Muscle of back (tissue), 13 donors: ENCODE results near the gene RTL1. TPM values are rescaled to one million over a fixed set of nuclear protein-coding genes. Genes with fewer than 3 reads are reported as not detected.

Source experiments
- DNase-seq, 3 donors: peaks; one replicate each; pipeline versions ENCODE4 v3.0.0 to v3.0.0-alpha.2; 2013
- long read RNA-seq, 9 donors: transcript quantifications; one replicate each; lab custom pipeline, GENCODE V29; 2026
- polyA plus RNA-seq, 10 donors: library from polyadenylated mRNA; unstranded; fragments of 120-200 nt; gene quantifications; one replicate each; pipeline ENCODE4 v1.2.1, GENCODE V29; 2013; ENCODE audit not compliant: insufficient read length in 10 of 10

RTL1 gene
- 10 to 100 TPM; 22.0 to 53.8 (median 42.3) TPM for polyA plus RNA-seq
- long read RNA-seq, donor 1, full-length matches to known transcripts, result 16 of 32 reads
- long read RNA-seq, donor 1, partial matches to known transcripts, result 16 of 32 reads
- long read RNA-seq, donor 1, other reads (novel, unspliced or antisense), result 0 of 32 reads
- long read RNA-seq, donor 2, full-length matches to known transcripts, result 10 of 10 reads
- long read RNA-seq, donor 2, partial matches to known transcripts, result 0 of 10 reads
- long read RNA-seq, donor 2, other reads (novel, unspliced or antisense), result 0 of 10 reads
- long read RNA-seq, donor 3, result 0 reads
- long read RNA-seq, donor 4, full-length matches to known transcripts, result 13 of 13 reads
- long read RNA-seq, donor 4, partial matches to known transcripts, result 0 of 13 reads
- long read RNA-seq, donor 4, other reads (novel, unspliced or antisense), result 0 of 13 reads
- long read RNA-seq, donor 5, full-length matches to known transcripts, result 30 of 30 reads
- long read RNA-seq, donor 5, partial matches to known transcripts, result 0 of 30 reads
- long read RNA-seq, donor 5, other reads (novel, unspliced or antisense), result 0 of 30 reads
- long read RNA-seq, donor 6, full-length matches to known transcripts, result 17 of 17 reads
- long read RNA-seq, donor 6, partial matches to known transcripts, result 0 of 17 reads
- long read RNA-seq, donor 6, other reads (novel, unspliced or antisense), result 0 of 17 reads
- long read RNA-seq, donor 7, full-length matches to known transcripts, result 18 of 18 reads
- long read RNA-seq, donor 7, partial matches to known transcripts, result 0 of 18 reads
- long read RNA-seq, donor 7, other reads (novel, unspliced or antisense), result 0 of 18 reads
- long read RNA-seq, donor 8, full-length matches to known transcripts, result 6 of 6 reads
- long read RNA-seq, donor 8, partial matches to known transcripts, result 0 of 6 reads
- long read RNA-seq, donor 8, other reads (novel, unspliced or antisense), result 0 of 6 reads
- long read RNA-seq, donor 9, full-length matches to known transcripts, result 5 of 5 reads
- long read RNA-seq, donor 9, partial matches to known transcripts, result 0 of 5 reads
- long read RNA-seq, donor 9, other reads (novel, unspliced or antisense), result 0 of 5 reads

DNA sequence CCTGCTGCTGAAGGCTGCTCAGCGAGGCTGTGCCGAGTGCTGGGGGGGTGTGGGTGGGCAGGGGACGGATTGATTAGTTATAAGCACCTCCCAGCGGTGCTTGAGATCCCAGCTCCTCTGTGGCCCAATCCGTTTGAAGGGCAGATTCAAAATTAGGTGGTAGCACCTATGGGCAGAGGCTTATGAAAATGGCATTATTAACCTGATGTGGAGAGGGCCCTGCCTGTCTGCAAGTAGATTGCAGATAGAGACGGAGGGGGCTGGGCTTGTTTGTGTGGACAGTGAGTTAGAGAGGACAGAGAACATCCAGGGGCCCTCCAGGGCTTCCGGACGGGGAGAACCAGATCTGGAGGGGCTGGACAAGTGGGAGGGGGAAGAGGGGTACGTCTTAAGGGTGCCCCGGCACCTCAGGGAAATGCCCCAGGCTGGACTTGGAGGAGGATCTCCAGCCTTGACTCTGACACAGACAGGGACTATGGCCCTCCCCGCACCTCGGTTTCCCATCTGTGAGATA, at the start of gene RTL1:
Gene RTL1, minus strand, starts transcription at position 51 of the 514 bp plus-strand sequence. CDS start 18,934 bp downstream, outside the sequence.
- no peak for DNase-seq

DNA sequence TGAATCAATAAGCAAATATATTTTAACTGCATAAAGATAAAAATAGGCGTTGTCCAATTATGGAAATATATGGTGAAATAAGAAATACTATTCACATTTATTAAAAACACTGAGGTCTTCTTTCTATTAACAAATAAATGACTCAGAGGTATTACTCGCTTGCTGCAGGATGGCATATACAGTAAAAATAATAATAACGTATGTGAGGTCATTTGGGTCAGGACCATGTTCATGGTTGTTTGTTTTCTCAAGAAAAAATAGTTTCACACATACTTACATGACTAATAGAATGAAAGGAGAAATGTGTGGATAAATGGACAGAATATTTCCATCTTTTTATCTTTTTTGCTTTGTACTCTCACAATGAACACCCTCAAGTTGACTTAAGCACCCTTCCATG, 46.5 kb upstream of the RTL1 start:
- DNase-seq, result no peak

DNA sequence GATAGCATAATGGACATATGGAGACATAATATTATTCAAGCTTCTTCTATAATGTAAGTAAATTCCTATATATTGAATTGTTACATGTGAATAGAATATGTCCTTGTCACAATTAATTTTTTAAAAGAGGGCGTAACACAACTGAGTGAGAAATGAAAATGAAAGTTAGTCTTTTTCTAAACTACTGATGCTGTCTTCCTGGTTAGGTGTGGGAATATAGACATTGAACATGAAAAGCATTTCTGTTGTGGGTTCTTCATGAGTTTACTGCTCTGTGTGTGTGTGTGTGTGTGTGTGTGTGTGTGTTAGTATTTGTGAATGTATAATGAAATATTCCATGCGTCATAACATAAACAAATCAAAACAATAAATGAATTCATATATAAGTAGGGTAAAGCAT, 40.5 kb upstream of the RTL1 start:
- DNase-seq, result no peak

DNA sequence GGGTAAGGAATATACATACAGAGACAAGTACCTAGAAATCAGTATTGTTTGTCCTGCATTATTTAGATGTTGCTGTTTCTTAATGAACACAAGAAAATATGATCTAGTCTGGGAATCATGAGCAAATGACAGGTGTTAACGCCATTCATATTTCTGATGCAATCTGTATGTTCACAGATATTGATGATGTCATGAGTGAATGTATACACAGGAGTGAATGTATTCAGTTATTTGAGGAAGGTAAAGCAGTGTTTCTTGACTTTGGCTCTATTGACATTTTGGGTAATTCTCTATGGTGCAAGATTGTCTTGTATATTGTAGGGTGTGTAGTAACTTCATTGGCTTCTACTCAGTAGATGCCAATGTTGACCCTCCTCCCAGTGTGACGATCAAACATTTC, 26.7 kb upstream of the RTL1 start:
- no peak for DNase-seq

DNA sequence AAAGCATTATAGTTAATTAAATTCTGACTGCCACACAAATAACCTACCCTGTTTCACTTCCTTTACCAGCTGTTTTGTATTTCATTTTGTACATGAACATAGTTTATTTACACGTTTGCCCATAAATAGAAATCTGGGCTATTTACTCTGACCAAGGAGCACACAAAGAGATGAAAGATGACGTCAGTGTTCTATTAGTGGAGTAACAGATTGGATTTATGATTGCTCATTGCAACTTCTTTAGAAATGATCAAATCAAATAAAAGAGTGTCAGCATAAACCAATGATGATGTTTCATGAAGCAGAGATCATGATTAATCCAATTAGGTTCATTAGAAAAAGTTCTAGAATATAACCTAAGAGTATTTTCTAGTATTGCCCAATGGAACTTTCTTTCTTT, 12.0 kb upstream of the RTL1 start:
- DNase-seq, result no peak

DNA sequence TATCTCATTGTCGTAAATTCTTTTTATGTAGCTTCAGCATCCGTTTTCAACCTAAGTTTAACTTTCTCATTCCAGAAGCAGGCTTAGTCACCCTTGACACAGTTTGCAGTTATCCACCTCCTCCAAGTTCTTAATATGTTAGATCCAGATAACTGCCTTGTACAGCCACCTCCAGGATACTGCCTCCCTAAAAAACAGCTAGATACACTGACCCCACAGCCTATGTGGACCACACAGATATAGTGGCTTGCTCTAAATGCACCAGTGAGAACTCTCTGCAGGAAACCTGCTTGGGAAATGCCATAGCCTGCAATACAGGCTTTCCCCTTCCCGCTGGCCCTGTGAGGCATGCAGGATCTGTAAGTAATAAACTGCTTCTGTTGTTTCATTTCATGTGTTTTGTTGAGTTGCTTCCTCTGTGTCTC, 11.1 kb upstream of the RTL1 start:
- DNase-seq, result no peak

DNA sequence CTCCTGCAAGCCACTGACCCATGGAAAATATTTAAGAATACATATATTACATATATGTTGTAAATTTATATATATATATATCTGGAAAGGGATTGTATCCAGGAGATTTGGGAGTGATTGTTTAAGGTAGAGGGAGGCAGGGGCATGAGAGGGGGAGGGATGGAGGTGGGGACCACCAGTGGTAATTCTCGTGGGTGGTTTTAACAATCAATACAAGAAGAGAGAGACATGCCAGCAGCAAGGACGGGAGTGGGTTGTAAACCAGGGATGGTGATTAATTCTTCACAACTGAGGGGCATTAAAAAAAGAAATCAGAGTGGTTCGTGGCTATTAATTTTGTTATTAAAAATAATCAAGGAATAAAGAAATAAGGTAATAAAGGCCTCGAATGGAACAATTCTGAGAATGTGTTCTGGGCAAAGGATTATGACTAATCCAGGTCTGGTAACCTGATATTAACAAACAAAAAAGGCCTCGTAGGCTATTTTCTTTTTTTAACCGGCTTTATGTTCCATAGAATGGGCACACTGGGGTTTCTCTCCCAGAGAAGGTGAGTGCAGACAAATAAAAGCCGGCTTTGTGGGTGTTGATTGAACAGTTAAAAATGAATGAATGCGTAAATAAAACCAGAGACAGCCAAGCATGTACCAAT, 8.3 kb upstream of the RTL1 start:
- DNase-seq, result no peak

DNA sequence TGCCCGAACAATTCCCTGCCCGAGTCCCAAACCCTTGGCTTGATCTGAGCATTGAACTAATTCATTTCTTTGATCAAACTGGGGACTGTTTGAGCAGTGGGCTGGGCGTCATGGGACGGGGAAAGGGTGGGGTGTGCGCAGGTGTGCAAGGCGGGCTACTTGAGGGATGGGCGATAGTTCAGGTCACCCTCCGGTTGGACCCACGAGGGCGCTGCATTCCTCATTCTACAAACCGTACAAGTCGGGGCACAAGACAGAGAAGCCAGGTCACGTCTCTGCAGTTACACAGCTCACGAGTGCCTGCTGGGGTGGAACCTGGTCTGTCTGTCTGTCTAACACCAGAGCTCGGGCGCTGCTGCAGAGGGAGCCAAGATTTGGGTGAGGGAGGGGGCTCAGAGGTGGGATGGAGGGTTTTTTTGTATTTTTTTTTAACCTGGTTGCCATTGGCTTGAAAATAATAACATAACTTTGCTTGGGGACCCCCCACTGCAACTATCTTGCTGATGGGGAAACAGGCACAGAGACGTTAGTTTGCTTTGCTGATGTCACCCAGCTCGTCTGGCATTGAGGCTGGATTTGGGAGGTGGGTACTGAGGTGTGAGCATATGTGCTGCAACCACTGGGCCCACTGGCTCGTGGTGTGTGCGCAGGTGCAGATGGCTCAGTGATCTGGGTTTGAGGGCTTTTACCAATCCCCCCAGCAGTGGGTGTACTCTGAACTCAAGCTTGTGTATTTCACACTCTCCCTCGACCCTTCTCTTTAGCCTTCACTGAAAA, 7.6 kb upstream of the RTL1 start:
- DNase-seq, result no peak

DNA sequence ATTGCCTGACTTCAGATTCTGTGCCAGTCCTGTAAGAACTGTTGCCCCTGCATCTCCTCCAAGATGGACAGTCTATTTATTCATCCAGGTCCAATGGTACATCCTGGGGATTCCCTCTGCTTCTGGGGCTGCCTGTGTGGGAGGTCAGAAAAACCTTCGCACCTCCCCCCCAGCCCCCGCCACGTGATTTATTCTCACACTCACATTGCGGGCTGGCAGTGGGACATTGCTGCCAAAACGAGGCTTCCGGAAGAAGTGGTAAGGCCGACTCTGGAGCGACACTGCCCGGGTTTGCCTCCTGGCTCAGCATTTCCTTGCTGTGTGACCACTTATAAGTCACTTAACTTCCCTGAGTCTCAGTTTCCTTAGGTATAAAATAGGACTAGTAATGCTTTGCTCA, 5.9 kb upstream of the RTL1 start:
- DNase-seq, result no peak

DNA sequence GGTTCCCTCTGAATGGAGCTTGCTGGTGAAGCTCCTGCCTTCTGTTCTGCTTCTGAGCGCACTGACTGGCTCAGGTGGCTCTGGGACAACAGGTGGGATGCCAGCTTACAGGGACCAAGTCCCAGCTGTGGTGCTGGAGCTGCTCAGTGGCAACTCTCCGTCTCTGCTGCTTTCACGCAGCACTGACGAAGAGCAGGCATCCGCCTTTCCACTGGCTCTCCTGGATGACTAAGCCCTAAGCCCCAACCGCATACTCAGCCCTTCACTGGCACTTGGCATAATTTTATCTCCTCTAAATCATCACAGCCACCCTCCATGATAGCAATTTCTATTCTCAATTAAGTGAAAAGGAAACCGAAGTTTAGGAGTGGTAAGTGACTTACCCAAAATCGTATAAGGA, 3.7 kb upstream of the RTL1 start:
- DNase-seq, result no peak

DNA sequence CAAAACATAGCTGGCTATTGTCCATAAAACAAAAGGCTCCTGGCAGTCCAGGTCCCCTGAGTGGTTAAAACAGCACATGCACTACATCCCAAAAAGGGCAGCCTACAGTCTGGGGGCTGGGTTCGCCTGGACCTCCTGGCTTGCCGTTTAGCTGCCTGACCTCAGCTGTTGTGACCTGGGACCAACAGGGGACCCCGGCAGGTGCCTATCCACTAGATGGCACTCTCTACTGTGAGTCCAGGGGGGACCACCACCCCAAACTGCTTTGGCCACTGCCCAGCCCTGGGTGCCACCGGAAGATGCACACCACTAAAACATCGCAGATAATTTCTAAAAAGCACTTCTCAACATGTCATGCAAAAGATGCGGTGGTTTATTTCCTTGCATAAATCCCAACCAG, 2.9 kb upstream of the RTL1 start:
- no peak for DNase-seq

DNA sequence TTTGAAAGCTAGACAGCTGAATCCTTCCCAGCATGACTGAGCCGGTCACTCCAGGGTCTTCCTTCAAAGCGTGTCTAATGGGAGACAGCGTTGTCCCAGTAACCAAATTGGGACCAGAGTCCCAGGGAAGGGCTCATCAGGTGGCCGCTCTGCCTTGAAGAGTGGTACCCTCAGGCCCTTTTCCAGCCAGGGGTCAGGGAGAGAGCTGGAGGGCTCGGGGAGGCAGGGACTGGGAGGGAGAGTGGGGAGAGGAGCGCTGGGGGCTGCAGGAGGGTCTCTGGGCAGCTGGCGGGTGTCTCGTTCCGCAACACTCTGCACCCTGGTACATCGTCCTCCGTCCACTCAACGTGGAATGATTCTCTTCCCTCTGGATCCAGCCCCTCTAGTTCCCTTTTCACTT, 1.6 kb upstream of the RTL1 start:
- DNase-seq, result no peak

DNA sequence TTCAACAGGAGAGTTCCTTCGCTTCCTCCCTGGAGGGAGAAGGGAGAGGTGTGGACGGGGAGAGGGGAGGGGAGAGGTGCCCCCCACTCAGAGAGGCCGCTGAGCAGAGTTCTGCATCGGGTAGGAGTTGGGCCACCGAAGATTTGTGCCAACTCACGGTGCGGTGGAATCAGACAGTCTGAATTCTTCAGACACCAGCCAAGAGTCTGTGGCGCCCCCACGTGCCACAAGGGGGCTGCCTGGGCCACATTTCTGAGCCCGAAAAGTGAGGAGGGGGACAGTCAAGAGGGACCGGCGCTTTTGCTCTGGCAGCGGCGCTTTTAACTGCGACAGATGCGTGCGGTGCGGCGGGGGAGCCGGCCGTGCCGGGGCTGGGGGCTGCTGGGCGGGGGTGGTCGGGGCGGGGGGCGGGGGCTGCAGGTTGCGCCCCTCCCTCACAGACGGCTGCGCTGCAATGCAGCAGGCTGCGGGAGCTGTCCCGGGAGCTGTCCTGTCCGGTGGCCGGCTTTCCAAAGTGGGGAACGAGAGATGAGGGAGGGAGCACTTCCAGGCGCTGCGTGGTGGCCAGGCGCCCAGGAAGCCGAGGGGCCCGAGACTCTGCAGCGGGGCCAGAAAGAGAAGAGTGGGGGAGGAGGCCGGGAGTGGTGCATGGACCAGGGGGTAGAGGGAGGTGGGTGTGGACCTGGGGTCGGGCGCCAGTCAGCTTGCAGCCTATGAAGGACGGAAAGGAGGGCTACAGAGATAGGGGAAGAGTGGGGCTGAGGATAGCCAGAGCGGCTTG, 975 bp upstream of the RTL1 start:
- peak in 1 of 3 donors; percentile 78 for DNase-seq

DNA sequence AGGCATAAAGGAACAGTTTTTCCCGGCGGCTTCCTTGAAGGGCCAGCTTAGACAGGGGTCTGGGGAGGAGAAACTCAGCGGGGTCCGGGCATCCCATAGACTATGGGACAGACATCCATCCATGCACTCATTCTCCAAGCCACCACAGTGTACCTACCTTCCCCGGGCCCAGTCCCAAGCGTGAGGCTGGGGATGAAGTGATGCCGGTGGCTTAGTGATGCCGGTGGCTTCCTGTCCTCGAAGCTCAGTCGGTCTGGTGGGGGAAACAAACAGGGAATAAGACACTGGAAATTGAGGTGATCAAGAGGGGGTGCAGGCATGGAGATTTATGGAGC, 421 bp downstream of the RTL1 start:
- DNase-seq, result no peak

DNA sequence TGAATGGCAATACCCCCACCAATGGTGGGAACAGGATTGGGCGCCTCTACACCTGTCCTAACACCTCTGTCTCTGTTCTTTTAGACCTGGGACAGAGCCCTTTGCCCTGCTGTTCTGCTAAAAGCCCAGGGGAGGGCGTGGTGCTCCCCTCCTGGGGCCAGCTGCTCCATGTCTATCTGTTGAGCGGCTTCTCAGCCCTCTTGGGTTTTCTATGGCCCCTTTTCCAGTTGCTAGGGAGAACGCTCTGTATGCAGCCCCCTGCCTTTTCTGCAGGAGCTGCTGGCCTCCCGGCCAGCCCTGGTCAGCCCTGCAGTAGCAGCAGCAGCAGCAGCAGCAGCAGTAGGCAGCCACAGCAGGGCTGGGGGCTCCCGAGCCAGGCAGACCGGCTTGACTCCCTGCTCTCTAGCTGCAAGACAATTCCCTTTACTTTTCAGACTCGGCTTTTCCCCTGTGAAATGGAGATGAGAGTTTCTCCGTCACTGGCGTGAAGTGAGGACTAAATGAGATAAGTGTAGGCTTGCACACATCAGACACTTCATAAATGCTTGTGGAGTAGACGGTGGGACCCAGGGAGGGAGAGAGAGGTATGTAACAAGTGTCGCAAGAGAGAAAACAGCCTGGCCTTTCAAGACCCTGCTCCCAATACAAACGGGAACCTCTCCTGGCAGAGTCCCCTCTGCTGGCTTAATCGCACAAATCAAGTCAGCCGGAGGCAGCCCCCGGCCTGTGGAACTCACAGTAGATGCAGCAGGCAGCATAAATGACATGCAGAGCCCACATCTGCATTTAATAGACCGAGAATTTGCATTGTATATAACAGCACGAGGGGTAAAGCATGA, 1.0 kb downstream of the RTL1 start:
- peak in 1 of 3 donors; percentile 56 for DNase-seq

DNA sequence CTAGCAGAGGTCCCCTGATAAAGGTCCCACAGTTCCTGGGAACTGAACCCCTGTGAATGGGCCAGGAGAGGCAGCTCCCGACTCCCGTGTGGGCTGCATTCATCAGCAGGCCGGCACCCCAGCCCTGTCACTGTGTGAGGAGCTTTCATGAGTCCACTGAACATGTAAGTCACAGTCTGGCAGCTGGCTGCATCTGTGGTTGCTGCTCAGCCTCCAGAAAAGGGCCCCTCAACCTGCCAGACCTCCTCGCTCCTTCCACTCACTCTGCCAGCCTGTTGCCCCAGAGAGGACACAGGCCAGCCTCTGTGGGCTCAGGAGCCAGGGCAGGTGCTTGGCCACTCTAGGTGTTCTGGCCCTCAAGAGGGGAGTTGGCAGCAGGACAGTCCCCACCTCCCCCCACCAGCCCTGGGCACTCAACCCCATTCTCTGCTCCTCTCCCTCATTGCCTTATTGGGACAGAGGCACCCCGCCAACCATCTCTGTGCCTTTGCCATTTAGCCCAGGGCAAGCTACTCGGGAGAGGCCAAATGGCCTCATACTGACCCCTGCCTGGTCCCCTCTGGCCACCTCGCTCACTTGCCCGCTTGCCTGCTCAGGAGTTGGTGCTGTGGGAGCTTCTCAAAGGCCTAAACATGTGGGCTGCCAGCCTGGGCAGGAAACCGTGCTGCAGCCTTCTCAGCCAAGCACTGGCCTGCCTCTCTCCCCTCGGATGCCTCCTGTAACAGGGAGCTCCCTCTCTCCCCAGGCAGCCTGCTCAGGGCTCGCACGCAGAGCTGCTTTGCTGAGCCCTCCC, 1.9 kb downstream of the RTL1 start:
- no peak for DNase-seq

DNA sequence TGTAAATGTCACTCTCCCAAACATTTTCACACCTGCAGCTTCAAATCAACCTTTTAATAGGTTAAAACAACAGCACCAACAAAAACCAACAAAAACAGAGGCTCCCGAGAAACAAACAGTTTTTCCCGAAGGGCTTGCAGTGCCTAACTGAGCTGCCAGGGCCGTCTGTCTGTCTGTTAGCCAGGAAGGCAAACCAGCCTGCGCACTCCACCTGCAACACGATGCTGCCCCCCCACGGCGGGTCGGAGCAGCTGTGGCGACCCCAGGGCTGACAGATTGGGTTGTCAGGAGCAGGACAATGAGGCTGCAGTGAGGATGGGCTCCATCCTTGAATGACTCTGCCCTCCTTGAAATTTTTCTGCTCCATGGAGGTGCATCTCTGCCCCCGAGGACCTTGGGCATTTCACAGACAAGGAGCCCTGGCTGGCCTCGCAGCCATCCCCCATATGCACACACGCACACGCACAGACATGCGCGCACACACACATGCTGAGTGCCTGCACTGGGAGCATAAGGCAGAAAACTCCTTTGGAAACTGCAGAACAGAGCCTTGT, 2.6 kb downstream of the RTL1 start:
- peak in 1 of 3 donors; percentile 73 for DNase-seq
